ENCODE measurements around the gene E2F6. TPM values are rescaled to one million over a fixed set of nuclear protein-coding genes. Genes with fewer than 3 reads are reported as not detected.

Gene E2F6
- total RNA-seq, 1 donor from 2014 or later, result 12.5 TPM

Other genes starting within 250 kb of the E2F6 start
- gene ROCK2, start 121.5 kb downstream of the E2F6 start, total RNA-seq, result 28.0 and 50.7 TPM in 2 replicates
- gene GREB1, start 67.9 kb upstream of the E2F6 start, total RNA-seq, result 0.25 TPM in 1 of 2 replicates, not detected in the other
- gene NTSR2, start 204.0 kb upstream of the E2F6 start, total RNA-seq, result not detected in 2 replicates

All from renal cortical epithelial cell (primary cell).